ENCODE measurements around the gene PHOSPHO1.

PHOSPHO1 gene

DNA sequence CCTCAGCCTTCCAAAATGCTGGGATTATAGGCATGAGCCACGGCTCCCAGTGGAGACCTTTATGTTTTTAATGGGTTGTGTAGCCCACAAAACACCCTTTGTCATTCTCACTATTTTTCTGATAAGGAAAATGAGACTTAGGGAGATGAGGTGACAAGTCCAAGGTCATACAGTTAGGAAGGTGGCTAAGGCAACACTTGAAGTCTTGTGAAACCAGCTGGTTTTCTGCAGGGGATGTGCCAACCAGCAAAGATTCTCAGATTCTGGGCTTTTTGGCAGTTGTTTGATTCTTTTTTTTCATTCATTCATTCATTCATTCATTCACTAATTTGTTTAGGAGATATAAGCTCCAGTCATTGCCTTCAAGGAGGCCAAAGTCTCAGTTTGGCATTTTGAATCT, 10.0 kb upstream of the PHOSPHO1 start:
- Histone ChIP-seq H4K20me1 (ENCODE audit: low read depth, low read length) (no peaks in the 10 kb centered on the region), H3K4me2 (ENCODE audit: low read depth, low read length, poor library complexity, severe bottlenecking) (no peak overlapping the region), H3K9ac (ENCODE audit: low read length) (no peak overlapping the region), H3K4me3 (ENCODE audit: insufficient read depth, low read length, poor library complexity, severe bottlenecking) (no peak overlapping the region), H3K27me3 (ENCODE audit: low read length) (no peaks in the 10 kb centered on the region), H3K9me2 (replicated peaks; ENCODE audit: insufficient read depth, low read length) (no peaks in the 10 kb centered on the region), H3F3A (ENCODE audit: insufficient read depth) (no peaks in the 10 kb centered on the region), H3K9me3 (ENCODE audit: insufficient read depth, low read length) (no peaks in the 10 kb centered on the region), H3K79me2 (ENCODE audit: insufficient read depth, low read length) (no peaks in the 10 kb centered on the region), H2AFZ (ENCODE audit: low read depth, low read length, severe bottlenecking) (no peak overlapping the region), H3K36me3 (ENCODE audit: low read length) (no peaks in the 10 kb centered on the region), H3K27ac (ENCODE audit: low read depth, low read length) (no peak overlapping the region)
- TF ChIP-seq EZH2phosphoT487 (conservative IDR thresholded peaks at IDR 0.05; ENCODE audit: low read length), result no peak
- TF ChIP-seq, protein P1, sequence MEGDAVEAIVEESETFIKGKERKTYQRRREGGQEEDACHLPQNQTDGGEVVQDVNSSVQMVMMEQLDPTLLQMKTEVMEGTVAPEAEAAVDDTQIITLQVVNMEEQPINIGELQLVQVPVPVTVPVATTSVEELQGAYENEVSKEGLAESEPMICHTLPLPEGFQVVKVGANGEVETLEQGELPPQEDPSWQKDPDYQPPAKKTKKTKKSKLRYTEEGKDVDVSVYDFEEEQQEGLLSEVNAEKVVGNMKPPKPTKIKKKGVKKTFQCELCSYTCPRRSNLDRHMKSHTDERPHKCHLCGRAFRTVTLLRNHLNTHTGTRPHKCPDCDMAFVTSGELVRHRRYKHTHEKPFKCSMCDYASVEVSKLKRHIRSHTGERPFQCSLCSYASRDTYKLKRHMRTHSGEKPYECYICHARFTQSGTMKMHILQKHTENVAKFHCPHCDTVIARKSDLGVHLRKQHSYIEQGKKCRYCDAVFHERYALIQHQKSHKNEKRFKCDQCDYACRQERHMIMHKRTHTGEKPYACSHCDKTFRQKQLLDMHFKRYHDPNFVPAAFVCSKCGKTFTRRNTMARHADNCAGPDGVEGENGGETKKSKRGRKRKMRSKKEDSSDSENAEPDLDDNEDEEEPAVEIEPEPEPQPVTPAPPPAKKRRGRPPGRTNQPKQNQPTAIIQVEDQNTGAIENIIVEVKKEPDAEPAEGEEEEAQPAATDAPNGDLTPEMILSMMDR (IDR thresholded peaks at IDR 0.05; ENCODE audit: insufficient read depth, low read length, poor library complexity, severe bottlenecking), result no peak

DNA sequence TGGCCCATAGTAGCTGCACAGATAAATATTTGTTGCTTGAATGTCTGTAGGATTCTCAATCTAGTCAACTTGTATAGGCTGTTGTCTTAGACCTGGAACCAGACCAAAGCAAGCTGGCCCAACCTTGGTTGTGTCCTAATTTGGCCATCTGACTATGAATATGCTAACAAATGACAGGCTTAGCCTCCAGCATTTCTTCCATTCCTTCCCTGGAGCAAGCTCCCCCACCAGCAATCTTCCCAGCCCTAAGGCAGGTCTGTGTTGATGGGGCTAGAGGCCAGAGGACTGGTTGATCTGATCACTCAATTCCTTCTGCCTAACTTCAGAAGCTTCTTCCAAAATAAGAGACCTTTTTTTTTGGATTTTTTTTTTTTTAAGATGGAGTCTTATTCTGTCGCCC, 9.4 kb upstream of the PHOSPHO1 start:
- no peaks in the 10 kb centered on the region for H3K9me2 ChIP-seq (replicated peaks; ENCODE audit: insufficient read depth, low read length)
- H3K27ac ChIP-seq (ENCODE audit: low read depth, low read length), result no peak overlapping the region
- H3K4me3 ChIP-seq (ENCODE audit: insufficient read depth, low read length, poor library complexity, severe bottlenecking), result no peak overlapping the region
- H3K9me3 ChIP-seq (ENCODE audit: insufficient read depth, low read length), result no peaks in the 10 kb centered on the region
- no peak overlapping the region for H2AFZ ChIP-seq (ENCODE audit: low read depth, low read length, severe bottlenecking)
- H3K27me3 ChIP-seq (ENCODE audit: low read length), result no peaks in the 10 kb centered on the region
- H4K20me1 ChIP-seq (ENCODE audit: low read depth, low read length), result no peaks in the 10 kb centered on the region
- no peaks in the 10 kb centered on the region for H3K36me3 ChIP-seq (ENCODE audit: low read length)
- no peaks in the 10 kb centered on the region for H3F3A ChIP-seq (ENCODE audit: insufficient read depth)
- no peak overlapping the region for H3K4me2 ChIP-seq (ENCODE audit: low read depth, low read length, poor library complexity, severe bottlenecking)
- TF ChIP-seq, protein P1 (IDR thresholded peaks at IDR 0.05; ENCODE audit: insufficient read depth, low read length, poor library complexity, severe bottlenecking), result no peak
- TF ChIP-seq EZH2phosphoT487 (conservative IDR thresholded peaks at IDR 0.05; ENCODE audit: low read length), result no peak
- no peak overlapping the region for H3K9ac ChIP-seq (ENCODE audit: low read length)
- H3K79me2 ChIP-seq (ENCODE audit: insufficient read depth, low read length), result no peaks in the 10 kb centered on the region

DNA sequence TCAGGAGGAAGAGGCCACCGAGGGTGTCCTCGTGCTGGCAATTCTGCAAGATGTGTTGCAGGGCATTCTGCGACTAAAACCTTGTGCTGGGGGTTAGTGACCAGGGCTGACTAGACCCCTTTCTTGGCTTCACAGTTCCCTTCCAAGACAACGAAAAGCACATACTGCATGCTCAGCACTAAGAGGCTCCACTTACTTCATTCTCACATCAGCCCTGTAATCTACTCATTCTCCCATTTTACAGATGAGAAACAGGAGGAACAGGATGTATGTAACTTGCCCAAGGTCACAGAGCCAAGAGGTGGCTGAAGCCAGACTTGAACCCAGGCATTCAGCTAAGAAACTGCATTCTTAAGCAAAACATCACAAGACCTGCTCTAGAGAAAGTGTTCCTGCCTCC, 5.3 kb upstream of the PHOSPHO1 start:
- H3K4me3 ChIP-seq (ENCODE audit: insufficient read depth, low read length, poor library complexity, severe bottlenecking), result no peak overlapping the region
- no peaks in the 10 kb centered on the region for H3K9me3 ChIP-seq (ENCODE audit: insufficient read depth, low read length)
- no peaks in the 10 kb centered on the region for H3F3A ChIP-seq (ENCODE audit: insufficient read depth)
- no peaks in the 10 kb centered on the region for H4K20me1 ChIP-seq (ENCODE audit: low read depth, low read length)
- TF ChIP-seq, protein P1 (IDR thresholded peaks at IDR 0.05; ENCODE audit: insufficient read depth, low read length, poor library complexity, severe bottlenecking), result no peak
- no peak for TF ChIP-seq EZH2phosphoT487 (conservative IDR thresholded peaks at IDR 0.05; ENCODE audit: low read length)
- H3K79me2 ChIP-seq (ENCODE audit: insufficient read depth, low read length), result no peaks in the 10 kb centered on the region
- H3K9ac ChIP-seq (ENCODE audit: low read length), result no peak overlapping the region
- no peak overlapping the region for H2AFZ ChIP-seq (ENCODE audit: low read depth, low read length, severe bottlenecking)
- no peaks in the 10 kb centered on the region for H3K36me3 ChIP-seq (ENCODE audit: low read length)
- no peaks in the 10 kb centered on the region for H3K9me2 ChIP-seq (replicated peaks; ENCODE audit: insufficient read depth, low read length)
- no peak overlapping the region for H3K4me2 ChIP-seq (ENCODE audit: low read depth, low read length, poor library complexity, severe bottlenecking)
- H3K27ac ChIP-seq (ENCODE audit: low read depth, low read length), result no peak overlapping the region
- H3K27me3 ChIP-seq (ENCODE audit: low read length), result no peaks in the 10 kb centered on the region

All from SU-DHL-6 (cell line).